ENCODE measurements around the gene IMPA2.

Gene IMPA2

DNA sequence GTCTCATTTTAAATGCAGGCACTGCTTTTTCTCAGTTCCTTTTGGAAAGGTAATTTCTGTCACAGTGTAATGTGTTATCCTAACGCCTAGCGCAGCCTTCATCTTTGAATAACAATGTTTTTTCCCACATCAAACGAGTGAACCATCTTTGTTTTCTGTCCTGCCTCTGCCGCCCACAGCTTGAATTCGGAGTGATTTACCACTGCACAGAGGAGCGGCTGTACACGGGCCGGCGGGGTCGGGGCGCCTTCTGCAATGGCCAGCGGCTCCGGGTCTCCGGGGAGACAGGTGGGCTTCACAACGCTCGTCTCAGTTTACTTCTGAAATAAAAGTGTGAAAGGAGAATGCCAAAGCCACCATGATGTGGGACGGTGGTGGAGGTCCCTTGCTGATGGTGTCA, 32.8 kb downstream of the IMPA2 start:
- Histone ChIP-seq H3K27me3 (no peaks in the 10 kb centered on the region), H3K9me3 (no peaks in the 10 kb centered on the region), H3K4me3 (no peak overlapping the region), H3K4me1 (peaks cover 0 to 5% (median 0%) of the 10 kb centered on the region in 4 donors), H3K36me3 (peaks cover 7 to 63% (median 30%) of the 10 kb centered on the region in 3 donors), H3K27ac (no peak overlapping the region)
- intact Hi-C loops (cut with DNase I; ENCODE audit: low total_unique reads): no loop called here
- no peak for DNase-seq
- TF ChIP-seq, protein P1, sequence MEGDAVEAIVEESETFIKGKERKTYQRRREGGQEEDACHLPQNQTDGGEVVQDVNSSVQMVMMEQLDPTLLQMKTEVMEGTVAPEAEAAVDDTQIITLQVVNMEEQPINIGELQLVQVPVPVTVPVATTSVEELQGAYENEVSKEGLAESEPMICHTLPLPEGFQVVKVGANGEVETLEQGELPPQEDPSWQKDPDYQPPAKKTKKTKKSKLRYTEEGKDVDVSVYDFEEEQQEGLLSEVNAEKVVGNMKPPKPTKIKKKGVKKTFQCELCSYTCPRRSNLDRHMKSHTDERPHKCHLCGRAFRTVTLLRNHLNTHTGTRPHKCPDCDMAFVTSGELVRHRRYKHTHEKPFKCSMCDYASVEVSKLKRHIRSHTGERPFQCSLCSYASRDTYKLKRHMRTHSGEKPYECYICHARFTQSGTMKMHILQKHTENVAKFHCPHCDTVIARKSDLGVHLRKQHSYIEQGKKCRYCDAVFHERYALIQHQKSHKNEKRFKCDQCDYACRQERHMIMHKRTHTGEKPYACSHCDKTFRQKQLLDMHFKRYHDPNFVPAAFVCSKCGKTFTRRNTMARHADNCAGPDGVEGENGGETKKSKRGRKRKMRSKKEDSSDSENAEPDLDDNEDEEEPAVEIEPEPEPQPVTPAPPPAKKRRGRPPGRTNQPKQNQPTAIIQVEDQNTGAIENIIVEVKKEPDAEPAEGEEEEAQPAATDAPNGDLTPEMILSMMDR (IDR thresholded peaks at IDR 0.05): no peak

DNA sequence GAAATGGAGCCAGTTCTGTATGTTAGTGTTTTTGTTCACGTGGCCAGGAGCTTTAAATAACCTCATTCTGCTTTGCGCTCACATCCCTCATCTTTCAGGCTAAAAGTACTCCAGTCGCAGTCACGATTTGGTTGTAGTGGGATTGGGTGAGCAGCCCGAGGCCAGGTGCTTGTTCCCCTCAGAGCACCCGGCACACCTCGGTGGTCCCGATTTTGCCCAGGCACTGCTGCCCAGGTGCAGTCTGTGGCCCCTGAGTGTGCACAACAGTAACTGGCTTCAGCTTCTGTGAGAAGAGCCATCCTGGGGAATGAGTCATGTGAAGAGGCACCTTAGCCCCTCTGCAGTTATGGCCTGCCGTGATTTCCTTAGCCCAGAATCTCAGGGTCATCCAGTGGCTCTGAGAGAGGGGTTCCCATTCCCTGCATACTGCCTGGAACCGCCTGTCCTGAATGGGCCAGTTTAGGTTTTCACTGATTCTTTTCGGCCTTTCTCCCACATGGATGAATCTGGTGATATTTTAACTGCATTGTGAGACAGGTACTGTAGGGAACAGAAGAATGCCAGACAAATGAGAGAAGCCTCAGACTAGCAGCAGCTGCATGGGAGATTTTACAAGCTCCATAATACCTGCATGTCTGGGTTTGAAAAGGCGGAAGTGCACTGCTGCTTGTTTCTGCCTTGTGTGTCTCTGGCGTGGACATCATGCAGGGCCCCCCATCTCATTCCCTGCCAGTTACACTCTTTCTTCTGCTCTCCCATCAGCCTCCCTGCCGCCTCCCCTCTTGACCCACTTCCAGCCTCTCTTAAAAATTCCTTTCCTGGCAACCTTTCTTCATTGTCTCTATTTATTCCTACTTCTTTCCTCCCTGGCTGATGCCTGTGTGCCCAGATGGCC, 33.5 kb downstream of the IMPA2 start:
- TF ChIP-seq, protein P1 (IDR thresholded peaks at IDR 0.05): no peak
- peaks cover 7 to 59% (median 30%) of the 10 kb centered on the region in 3 donors for H3K36me3 ChIP-seq
- H3K27ac ChIP-seq: no peak overlapping the region
- H3K4me3 ChIP-seq: no peak overlapping the region
- intact Hi-C loops (cut with DNase I; ENCODE audit: low total_unique reads): no loop called here
- H3K4me1 ChIP-seq: peaks cover 0 to 5% (median 0%) of the 10 kb centered on the region in 4 donors
- H3K27me3 ChIP-seq: no peaks in the 10 kb centered on the region
- DNase-seq: no peak
- H3K9me3 ChIP-seq: no peaks in the 10 kb centered on the region

DNA sequence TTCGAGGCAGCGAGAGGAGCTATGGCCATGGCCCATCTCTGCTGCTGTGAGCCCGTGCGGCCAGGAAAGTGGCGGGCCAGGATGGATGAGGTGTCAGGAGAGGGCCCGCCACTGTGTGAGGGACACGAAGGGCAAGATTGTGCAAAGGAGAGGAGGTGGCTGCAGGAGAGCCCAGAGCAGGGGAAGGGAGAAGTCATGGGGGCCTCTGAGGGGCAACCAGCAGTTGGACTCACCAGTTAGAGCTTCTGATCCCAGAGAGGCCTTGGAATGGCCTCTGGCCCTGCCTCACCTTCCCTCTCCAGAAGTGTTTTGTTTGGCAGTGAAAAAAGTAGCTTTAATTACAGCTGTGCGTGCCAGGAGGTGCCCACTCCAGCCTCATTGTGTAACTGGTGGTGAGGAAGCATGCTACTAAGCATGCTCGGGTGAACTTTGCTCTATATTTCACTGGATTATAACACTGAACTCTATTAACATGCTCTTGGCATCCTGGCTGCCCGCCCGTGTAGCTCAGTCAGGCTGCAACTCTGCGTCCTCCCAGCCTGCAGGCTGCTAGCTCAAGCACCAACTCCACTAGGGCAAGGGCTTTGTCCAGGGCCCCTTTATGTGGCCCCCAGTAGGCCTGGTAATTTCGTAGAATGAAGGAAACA, 34.2 kb downstream of the IMPA2 start:
- no peak for DNase-seq
- H3K9me3 ChIP-seq: no peaks in the 10 kb centered on the region
- peaks cover 7 to 51% (median 30%) of the 10 kb centered on the region in 3 donors for H3K36me3 ChIP-seq
- intact Hi-C loops (cut with DNase I; ENCODE audit: low total_unique reads): no loop called here
- no peaks in the 10 kb centered on the region for H3K27me3 ChIP-seq
- H3K4me3 ChIP-seq: no peak overlapping the region
- TF ChIP-seq, protein P1 (IDR thresholded peaks at IDR 0.05): no peak
- peaks cover 0 to 5% (median 0%) of the 10 kb centered on the region in 4 donors for H3K4me1 ChIP-seq
- no peak overlapping the region for H3K27ac ChIP-seq

DNA sequence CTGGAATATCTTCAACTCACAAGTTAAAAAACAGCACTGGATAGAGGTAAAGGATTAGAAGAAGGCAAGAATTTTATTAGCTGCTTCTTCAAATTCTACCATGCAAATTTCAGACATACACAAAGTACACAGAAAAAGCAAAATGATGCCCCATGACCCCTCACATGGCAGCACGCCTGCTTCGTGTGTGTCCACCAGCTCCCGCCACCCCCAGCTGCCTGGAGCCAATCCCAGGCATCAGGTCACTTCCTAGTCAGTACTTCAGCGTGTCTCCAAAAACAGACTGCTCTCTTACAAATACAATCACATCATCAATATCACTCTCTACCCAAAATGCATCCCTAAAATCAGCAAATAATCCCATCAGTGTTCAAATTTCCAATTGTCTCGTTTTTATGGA, 35.8 kb downstream of the IMPA2 start:
- no peak overlapping the region for H3K4me3 ChIP-seq
- H3K4me1 ChIP-seq: peaks cover 0 to 5% (median 0%) of the 10 kb centered on the region in 4 donors
- H3K9me3 ChIP-seq: no peaks in the 10 kb centered on the region
- intact Hi-C loops (cut with DNase I; ENCODE audit: low total_unique reads): no loop called here
- DNase-seq: no peak
- no peaks in the 10 kb centered on the region for H3K27me3 ChIP-seq
- H3K27ac ChIP-seq: no peak overlapping the region
- peaks cover 9 to 43% (median 33%) of the 10 kb centered on the region in 3 donors for H3K36me3 ChIP-seq
- TF ChIP-seq, protein P1 (IDR thresholded peaks at IDR 0.05): no peak

DNA sequence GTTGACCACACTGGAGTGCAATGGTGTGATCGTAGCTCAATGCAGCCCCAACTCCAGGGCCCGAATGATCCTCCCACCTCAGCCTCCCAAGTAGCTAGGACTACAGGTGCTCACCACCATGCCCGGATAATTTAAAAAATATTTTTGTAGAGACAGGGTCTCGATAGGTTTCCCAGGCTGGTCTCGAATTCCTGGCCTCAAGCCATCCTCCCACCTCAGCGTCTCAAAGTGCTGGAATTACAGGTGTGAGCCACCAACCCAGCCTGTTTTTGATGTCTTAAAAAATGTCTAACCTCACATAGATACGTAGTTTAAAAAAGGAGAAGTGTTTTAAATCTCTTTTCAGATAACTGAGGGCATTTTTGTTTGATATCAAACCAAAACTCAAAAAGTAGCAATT, 37.6 kb downstream of the IMPA2 start:
- Histone ChIP-seq H3K36me3 (peaks cover 9 to 38% (median 33%) of the 10 kb centered on the region in 3 donors), H3K9me3 (no peaks in the 10 kb centered on the region), H3K4me1 (peaks cover 0 to 5% (median 0%) of the 10 kb centered on the region in 4 donors), H3K27me3 (no peaks in the 10 kb centered on the region), H3K27ac (no peak overlapping the region), H3K4me3 (no peak overlapping the region)
- no peak for DNase-seq
- intact Hi-C loops (cut with DNase I; ENCODE audit: low total_unique reads): no loop called here
- TF ChIP-seq, protein P1 (IDR thresholded peaks at IDR 0.05): no peak
